Keratinocyte (primary cell): Measurements from ENCODE around the gene PTPRD.

Source experiments
- EZH2 ChIP-seq: IDR thresholded peaks from one replicate; pipeline ENCODE4 v1.6.1; 2012; ENCODE audit warnings: inconsistent platforms, mild to moderate bottlenecking, low read length, moderate library complexity
- TF ChIP-seq, protein P1 (sequence below), 3 experiments: IDR thresholded peaks in 1 of 3; conservative IDR thresholded peaks in 1 of 3; optimal IDR thresholded peaks in 1 of 3; 2 replicates in 2 of 3; 3 replicates in 1 of 3; pipeline versions ENCODE3 to v1.5.1; 2011; ENCODE audit warnings: low read length in 3 of 3, mild to moderate bottlenecking in 3 of 3, moderate library complexity in 2 of 3, control low read depth in 1 of 3, inconsistent platforms in 1 of 3; ENCODE audit not compliant: insufficient read depth in 2 of 3; ENCODE audit errors: extremely low read depth in 1 of 3

DNA sequence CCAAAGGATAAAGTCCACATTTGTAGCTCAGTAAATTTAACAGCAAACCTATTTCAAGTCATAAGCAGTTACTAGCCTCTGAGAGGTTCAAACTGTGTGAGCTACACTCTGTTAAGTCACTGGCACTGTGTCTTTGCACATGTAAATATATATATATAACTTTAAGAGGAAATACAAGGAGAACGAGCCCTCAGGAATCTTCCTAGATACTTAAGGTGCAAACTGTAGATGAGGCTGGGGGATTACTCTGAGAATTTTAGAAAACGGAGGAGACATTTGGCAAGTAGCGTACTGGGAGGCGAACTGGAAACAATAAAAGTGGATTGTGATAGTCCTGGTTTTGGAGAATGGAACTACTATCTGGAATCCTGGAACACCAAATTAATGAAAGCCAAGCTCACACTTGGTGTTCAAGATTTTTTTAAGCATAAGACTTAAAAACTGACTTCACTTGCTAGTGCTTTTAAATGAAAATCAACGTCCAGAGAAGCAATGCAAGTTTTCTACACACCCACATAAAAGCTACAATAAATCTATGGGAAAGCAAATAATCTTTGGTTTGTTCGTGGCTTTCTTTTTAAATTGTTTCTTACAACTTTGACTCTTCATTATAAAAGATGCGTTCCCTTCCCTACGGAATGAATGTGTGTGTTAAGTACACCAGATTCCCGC is 1756.3 kb downstream of the PTPRD start:
- TF ChIP-seq, protein P1, sequence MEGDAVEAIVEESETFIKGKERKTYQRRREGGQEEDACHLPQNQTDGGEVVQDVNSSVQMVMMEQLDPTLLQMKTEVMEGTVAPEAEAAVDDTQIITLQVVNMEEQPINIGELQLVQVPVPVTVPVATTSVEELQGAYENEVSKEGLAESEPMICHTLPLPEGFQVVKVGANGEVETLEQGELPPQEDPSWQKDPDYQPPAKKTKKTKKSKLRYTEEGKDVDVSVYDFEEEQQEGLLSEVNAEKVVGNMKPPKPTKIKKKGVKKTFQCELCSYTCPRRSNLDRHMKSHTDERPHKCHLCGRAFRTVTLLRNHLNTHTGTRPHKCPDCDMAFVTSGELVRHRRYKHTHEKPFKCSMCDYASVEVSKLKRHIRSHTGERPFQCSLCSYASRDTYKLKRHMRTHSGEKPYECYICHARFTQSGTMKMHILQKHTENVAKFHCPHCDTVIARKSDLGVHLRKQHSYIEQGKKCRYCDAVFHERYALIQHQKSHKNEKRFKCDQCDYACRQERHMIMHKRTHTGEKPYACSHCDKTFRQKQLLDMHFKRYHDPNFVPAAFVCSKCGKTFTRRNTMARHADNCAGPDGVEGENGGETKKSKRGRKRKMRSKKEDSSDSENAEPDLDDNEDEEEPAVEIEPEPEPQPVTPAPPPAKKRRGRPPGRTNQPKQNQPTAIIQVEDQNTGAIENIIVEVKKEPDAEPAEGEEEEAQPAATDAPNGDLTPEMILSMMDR (optimal IDR thresholded peaks at IDR 0.05 in 1 of 3, IDR thresholded peaks at IDR 0.05 in 1 of 3, conservative IDR thresholded peaks at IDR 0.05 in 1 of 3; ENCODE audit: extremely low read depth in 1 of 3, insufficient read depth in 2 of 3, low read length in 3 of 3), result no peak
- TF ChIP-seq EZH2, result no peak
